Retinal pigment epithelial cell (primary cell): ENCODE results near the gene SLC24A3.

Experiments
- DNase-seq: peaks from one replicate; pipeline ENCODE4 v3.0.0-alpha.2; 2010; ENCODE audit warnings: low read depth
- H3K4me3 ChIP-seq: 2 replicates; pipeline ENCODE4 v1.5.1; 2011; ENCODE audit warnings: mild to moderate bottlenecking, low read length, control low read depth, moderate library complexity
- CTCF ChIP-seq: conservative IDR thresholded peaks from 2 replicates; pipeline ENCODE4 v1.5.1; 2011; ENCODE audit warnings: low read depth, low read length, control low read depth, inconsistent platforms

SLC24A3 gene

GRCh38 chr20:19404826-19405225, 192.4 kb downstream of the SLC24A3 start:
- no peak for TF ChIP-seq CTCF
- H3K4me3 ChIP-seq: no peak overlapping the region
- DNase-seq: no peak

DNA sequence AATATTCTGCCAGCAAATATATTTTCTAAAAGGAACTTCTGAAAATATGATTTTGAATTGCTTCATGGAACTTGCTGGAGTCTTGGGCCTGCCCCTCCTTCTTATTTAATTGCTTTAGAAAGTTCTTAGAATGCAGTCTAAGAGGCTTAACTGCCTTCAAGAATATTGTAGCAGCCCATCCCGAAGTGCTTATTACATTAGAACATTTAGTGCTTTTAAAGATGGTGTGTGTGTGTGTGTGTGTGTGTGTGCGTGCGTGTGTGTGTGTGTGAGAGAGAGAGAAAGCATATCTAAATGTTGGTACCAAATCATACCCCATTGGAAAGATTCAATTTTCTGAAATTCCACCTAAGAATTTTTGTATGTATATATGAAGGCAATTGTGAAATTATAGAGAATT, 193.5 kb downstream of the SLC24A3 start:
- no peak for TF ChIP-seq CTCF
- no peak for DNase-seq
- no peak overlapping the region for H3K4me3 ChIP-seq

- TF ChIP-seq CTCF: no peak
- no peak overlapping the region for H3K4me3 ChIP-seq
- DNase-seq: no peak
These were observed 193.9 kb downstream of the SLC24A3 start for GRCh38 chr20:19406381-19406780.

DNA sequence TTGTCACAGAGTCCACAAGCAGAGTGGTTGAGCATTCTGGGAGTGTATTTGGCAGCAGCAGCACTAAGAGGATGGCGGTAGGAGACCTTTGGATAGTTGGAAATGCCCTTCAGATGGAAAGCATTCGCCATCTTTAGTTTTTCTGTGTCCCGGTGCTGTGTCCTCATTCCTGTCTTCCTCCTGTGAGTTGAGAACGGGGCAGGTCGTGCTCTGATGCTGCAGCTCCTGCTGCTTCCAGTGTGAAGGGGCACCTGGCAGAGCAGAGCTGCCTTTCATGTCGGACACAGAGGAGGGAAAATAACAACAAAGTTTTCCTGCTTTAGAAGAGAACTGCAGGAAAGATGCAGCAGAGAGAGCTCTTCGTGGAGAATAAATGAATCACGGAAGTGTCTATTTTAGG, 194.8 kb downstream of the SLC24A3 start:
- DNase-seq: no peak
- TF ChIP-seq CTCF: no peak
- no peak overlapping the region for H3K4me3 ChIP-seq

DNA sequence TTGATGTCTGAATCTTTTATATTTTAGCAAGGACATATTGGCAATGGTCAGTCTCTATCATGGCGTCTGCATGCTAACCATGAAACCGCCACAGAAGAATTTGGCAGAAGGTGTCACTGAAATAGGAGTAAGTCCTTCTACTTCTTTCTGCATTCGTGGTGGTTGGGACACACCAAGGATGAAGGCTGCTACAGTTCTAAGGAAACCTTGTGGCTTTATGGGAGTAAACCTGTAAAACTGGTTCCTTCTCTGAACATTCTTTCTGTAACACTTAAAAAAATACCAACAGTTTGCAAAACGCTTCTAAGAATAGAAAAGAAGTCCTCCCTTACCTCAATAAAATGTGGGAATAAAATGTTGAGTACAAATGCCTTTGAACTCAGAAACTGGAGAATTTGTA, 195.3 kb downstream of the SLC24A3 start:
- H3K4me3 ChIP-seq: no peak overlapping the region
- no peak for TF ChIP-seq CTCF
- DNase-seq: no peak

GRCh38 chr20:19408971-19409370, 196.5 kb downstream of the SLC24A3 start:
- no peak for DNase-seq
- TF ChIP-seq CTCF: no peak
- H3K4me3 ChIP-seq: no peak overlapping the region

DNA sequence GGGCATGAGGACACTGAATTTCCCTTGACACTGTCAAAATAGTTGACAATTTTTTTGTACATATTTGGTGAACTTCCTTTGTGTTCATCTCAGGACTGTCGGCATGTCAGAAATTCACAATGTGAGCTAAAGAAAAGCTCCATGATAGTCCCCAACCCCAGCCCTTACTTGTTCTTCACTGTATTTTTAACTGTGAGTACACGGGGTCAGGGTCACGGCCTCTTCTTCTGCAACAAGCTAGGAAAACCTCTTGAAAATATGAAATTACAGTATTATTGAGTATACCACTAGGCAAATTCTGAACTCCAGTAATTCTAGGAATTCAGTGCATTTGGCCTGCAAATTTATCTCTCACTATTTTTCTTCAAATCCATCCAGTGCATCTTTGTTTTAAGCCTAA, 199.4 kb downstream of the SLC24A3 start:
- TF ChIP-seq CTCF: no peak
- no peak for DNase-seq
- H3K4me3 ChIP-seq: no peak overlapping the region
